Bronchial epithelial cell (primary cell): ENCODE data around the gene COLEC12. TPM values are rescaled to one million over a fixed set of nuclear protein-coding genes. Genes with fewer than 3 reads are reported as not detected.

Experiments
- DNase-seq: peaks from one replicate; pipeline ENCODE4 v3.0.0-alpha.2; 2010; ENCODE audit warnings: low read depth
- FAIRE-seq: peaks from 2 replicates; lab custom pipeline; 2011; peaks lifted over from hg19 to GRCh38; lab: Jason Lieb, UNC
- H3K27me3 ChIP-seq: 2 replicates; pipeline ENCODE4 v1.5.1; 2011; ENCODE audit warnings: low read length; ENCODE audit not compliant: control insufficient read depth, insufficient read depth
- H3K36me3 ChIP-seq: 2 replicates; pipeline ENCODE4 v1.5.1; 2011; ENCODE audit warnings: low read length; ENCODE audit not compliant: control insufficient read depth, insufficient read depth
- H3K4me3 ChIP-seq: 2 replicates; pipeline ENCODE4 v1.5.1; 2011; ENCODE audit warnings: mild to moderate bottlenecking, low read depth, low read length, control low read depth
- CTCF ChIP-seq: IDR thresholded peaks from 2 replicates; pipeline ENCODE4 v1.5.1; 2011; ENCODE audit warnings: mild to moderate bottlenecking, moderate library complexity, low read length, control low read depth, inconsistent platforms; ENCODE audit not compliant: insufficient read depth, severe bottlenecking
- total RNA-seq: library from RNA; depleted of rRNA; stranded (reverse); fragments of >200 nt; gene quantifications from 2 replicates; pipeline ENCODE4 v1.2.1, GENCODE V29; 2014

Gene COLEC12
- total RNA-seq, 1 donor from 2014 or later = 0.53 TPM

GRCh38 chr18:392928-393573 is 107.5 kb downstream of the COLEC12 start:
- no peak for TF ChIP-seq CTCF
- no peak for DNase-seq
- no peaks in the 10 kb centered on the region for H3K27me3 ChIP-seq
- no peak for FAIRE-seq
- no peak overlapping the region for H3K4me3 ChIP-seq
- H3K36me3 ChIP-seq = no peaks in the 10 kb centered on the region

- FAIRE-seq (no peak), DNase-seq (no peak)
- H3K4me3 ChIP-seq = no peak overlapping the region
- TF ChIP-seq CTCF = no peak
- no peaks in the 10 kb centered on the region for H3K27me3 ChIP-seq
- no peaks in the 10 kb centered on the region for H3K36me3 ChIP-seq
These were observed 109.6 kb downstream of the COLEC12 start for GRCh38 chr18:390741-391478.

- no peak for TF ChIP-seq CTCF
- FAIRE-seq (no peak), DNase-seq (no peak)
- no peaks in the 10 kb centered on the region for H3K27me3 ChIP-seq
- H3K4me3 ChIP-seq = no peak overlapping the region
- no peaks in the 10 kb centered on the region for H3K36me3 ChIP-seq
These were observed 110.7 kb downstream of the COLEC12 start for GRCh38 chr18:389658-390357.

GRCh38 chr18:388200-388599 is 112.3 kb downstream of the COLEC12 start:
- DNase-seq = no peak
- no peak for TF ChIP-seq CTCF
- no peak overlapping the region for H3K4me3 ChIP-seq
- no peaks in the 10 kb centered on the region for H3K36me3 ChIP-seq
- no peak for FAIRE-seq
- no peaks in the 10 kb centered on the region for H3K27me3 ChIP-seq

- H3K27me3 ChIP-seq = no peaks in the 10 kb centered on the region
- no peak for DNase-seq
- no peaks in the 10 kb centered on the region for H3K36me3 ChIP-seq
- no peak for FAIRE-seq
- no peak overlapping the region for H3K4me3 ChIP-seq
- TF ChIP-seq CTCF = no peak
These were observed 113.5 kb downstream of the COLEC12 start for GRCh38 chr18:386994-387393.
